Ramos (cell line): ENCODE data around the gene RIPOR3.
"Not testable (repeated sequence)": the region's sequence is repeated elsewhere in the genome, so short reads cannot be mapped to it uniquely, and the experiment has no call there.

Experiments
- in situ Hi-C: fragments of 300-500 bp; cut with MboI; formaldehyde crosslinking; loops from one replicate; pipeline ENCODE4 v1.14.3; 2022; ENCODE audit warnings: low sequenced_read_pairs; ENCODE audit not compliant: unreplicated experiment

RIPOR3 gene

DNA sequence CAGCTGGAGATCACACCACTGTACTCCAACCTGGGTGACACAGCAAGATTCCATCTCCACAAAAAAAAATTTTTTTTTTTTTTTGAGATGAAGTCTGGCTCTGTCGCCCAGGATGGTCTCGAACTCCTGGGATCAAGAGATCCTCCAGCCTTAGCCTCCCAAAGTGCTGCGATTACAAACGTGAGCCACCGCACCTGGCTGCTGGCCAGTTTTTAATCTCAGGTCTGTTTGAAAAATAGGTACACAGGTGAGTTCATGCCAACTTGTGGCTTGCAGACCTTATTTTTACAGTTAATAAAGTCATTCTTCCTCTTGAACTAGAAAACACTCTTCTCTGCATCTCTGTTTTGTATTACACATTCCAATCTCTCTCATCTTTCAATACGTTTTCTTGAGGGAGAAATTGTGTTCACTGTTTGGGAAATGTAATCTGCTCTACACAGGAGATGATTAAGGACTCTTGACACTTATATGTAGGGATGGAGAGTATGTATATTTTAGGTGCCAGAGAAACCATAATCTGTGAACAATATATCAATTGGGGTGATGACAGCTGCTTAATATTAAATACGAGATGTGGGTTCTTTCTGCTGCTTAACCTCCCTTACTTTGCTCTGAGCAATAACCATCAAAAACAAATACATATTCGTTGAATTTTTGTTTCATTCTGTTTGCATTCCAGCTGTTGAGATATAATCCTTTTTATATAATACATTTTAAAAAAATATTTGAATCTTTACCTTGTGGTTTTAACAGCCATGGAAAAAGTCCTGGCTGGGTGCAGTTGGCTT is 17.7 kb upstream of the RIPOR3 start:
- in situ Hi-C loops = no loop called here

DNA sequence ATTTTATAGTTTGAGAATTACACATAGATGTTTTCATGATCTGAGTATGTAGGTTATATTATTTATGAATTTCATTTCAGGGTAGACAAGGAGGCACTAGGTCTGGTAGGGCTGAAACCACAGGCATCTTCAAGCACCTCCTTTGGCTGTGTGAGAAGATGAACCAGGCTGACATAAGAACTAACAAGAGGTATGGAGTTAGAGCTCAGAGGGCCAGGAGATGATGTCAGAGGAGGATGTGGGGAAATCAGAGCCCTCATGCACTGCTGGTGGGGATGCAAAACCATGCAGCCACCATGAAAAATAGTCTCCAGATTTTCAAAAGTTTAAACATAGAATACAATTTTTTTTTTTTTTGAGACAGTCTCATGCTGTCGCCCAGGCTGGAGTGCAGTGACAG is 13.6 kb upstream of the RIPOR3 start:
- in situ Hi-C loops = no loop called here

DNA sequence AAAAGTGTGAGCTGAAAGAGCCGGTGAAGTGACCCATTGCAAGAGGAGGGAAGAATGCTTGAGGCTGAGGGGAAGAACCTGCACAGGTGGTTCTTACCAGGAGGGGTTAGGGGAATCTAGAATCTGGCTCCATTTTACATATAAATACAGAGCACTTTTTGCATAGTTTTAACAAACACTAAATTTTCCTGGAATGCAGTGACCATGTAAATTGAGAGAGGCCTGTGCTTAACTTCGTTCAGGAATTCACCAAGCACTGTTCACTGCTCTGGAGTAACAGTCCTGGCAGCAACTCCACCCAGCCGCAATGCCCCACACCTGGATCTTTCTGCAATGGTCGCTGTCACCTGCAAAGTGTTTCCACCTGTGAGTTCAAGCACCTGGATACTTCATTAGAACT is 13.2 kb upstream of the RIPOR3 start:
- in situ Hi-C loops = no loop called here

DNA sequence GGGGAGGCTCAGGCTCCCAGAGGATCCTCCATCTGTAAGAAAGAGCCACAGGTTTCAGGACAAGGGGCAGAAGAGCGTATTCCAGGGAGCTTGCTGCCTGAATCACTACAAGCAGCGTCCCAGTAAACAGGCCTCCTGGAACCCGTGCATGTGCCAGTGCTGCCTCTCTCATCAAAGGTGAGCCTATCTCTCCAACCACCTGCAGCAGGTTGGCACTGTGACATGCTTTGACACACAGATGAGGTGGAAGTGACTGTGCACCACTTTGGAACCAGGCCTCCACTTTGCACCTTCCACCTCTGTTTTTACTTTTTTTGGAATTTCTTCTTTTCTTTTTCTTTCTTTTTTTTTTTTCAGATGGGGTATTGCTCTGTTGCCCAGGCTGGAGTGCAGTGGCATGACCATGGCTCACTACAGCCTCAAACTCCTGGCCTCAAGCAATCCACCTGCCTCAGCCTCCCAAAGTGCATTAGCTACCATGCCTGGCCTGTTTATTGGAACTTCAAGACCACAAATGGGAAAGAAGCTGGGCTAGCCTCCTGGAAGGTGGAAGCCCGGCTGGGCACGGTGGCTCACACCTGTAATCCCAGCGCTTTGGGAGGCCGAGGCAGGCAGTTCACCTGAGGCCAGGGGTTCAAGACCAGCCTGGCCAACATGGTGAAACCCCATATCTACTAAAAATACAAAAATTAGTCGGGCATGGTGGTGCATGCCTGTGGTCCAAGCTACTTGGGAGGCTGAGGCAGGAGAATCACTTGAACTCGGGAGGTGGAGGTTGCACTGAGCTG is 12.5 kb upstream of the RIPOR3 start:
- in situ Hi-C loops = not testable (repeated sequence)

DNA sequence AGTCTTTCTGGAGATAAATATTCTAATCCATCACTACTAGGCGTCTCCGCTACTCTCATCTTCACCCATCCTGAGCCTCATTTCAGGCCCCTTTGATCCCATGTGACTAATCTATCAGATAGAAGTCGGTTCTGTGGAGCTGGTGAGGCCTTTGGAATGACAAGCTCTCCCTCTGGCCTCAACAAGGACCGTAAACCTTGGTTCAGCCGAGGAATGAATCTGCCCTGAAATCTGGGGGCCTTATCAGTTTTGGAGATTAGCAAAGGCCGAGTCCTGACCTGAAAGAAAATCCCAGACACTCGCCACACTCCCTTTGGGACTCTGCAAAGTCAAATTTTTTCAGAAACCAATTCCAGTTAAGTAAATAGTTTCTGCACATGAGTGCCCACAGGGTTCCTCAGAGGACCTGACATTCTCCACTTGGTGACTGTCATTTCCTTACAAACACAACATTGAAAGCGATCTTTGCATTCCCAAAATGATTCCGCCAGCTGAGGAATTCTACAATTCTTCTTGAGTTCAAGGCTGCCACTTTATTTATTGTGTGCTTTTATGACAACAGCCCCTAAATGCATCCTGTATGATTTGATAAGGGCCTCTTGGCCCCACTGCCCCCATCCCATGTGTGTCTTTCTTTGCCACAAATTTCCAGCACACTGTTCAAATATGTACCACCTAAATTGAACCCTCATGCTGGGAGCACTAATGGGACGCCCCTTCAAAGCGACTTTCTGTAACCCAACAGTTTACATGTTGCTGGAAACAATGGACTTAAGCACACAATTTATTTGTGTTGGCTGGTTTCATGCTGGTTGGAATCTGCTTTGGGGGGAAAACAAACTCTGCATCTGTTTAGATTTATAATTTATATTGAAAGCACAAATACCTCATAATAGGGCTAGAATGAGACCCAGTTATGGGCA is 10.0 kb upstream of the RIPOR3 start:
- in situ Hi-C loops = no loop called here

DNA sequence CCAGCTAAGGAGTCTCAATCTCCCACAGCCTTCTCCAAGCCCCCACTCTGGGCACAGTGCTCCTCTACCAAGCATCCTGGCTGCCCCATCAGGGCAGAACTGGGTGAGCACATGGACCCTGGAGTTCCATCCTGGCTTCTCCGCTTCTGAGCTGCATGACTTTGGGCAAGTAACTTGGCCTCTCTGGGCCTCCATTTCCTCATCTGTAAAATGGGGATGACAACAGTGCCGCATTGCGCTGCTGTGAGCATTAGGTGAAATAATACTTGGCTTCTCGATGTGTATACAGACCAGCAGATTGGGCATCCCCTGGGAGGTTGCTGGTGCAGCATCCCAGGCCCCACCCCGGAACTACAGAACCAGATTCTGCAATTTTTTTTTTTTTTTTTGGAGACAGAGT is 8.3 kb upstream of the RIPOR3 start:
- in situ Hi-C loops = no loop called here

DNA sequence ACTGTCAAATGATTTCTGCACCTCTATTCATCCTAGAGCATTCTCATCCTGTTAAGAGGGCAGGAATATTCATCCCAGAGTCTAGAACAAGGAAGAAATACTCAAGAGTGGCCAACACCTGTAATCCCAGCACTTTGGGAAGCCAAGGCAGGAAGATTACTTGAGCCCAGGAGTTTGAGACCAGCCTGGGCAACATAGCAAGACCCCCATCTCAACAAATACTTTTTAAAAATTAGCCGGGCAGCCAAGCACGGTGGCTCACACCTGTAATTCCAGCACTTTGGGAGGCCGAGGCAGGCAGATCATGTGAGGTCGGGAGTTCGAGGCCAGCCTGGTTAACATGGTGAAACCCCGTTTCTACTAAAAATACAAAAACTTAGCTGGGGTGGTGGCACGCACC is 6.9 kb upstream of the RIPOR3 start:
- in situ Hi-C loops = not testable (repeated sequence)

DNA sequence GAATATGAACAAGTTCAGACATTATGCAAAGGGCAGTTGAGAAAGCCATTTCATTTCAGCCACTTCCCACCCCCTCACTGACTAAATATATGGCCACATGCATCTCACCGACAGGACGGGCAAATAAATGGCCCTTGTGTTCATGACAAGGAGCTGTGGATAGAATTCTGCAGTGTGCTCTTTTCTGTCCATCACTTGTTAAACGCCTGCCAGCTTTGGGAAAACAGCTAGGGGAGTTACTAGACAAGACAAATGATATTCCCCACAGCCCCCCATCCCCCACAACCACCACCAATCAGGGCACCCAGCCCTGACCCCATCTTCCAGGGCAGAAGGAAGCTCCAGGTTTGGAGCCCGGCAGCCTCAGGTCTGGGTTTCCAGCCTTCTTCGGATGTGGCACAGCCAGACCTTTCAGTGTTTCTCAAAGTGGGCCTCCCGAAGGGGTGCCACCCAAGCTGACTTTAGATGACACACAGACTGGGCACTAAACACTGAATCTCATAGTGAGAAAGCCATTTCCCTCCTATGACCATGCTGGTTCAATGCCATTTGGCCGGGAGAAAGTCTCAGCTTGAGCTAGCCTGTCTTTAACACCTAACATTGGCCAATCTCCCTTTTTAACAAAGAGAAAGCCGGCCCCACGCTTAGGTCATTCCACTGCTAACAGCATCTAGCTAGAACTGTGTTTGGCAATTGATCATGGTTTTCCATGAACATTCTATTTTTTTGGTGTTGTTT is 4.0 kb upstream of the RIPOR3 start:
- in situ Hi-C loops = no loop called here

DNA sequence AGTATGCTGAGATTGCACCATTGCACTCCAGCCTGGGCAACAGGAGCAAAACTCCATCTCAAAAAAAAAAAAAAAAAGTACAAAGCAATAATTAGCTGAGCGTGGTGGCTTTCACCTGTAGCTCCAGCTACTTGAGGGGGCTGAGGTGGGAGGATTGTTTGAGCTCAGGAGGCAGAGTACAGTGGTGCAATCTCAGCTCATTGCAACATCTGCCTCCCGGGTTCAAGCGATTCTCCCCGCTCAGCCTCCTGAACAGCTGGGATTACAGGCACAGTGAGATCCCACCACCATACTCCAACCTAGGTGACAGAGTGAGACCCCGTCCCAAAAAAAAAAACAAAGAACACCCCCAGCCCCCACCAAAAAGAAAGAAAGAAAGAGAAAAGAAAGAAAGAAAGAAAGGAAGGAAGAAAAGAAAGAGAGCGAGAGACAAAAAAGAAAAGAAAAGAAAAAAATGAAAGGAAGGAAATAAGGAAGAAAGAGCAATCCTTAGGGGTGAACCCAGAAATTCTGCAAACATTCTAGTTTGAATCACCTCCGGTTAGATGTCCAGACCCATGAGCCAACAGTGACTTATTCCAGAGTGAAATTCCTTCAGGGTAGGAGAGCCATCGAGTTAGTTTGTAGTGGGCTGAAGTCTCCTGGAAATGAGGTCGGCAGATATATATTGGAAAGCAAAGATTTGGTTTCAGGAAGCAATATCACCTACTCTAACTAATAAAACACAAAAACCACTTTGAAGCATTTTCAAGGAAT is 3.2 kb upstream of the RIPOR3 start:
- in situ Hi-C loops = no loop called here

DNA sequence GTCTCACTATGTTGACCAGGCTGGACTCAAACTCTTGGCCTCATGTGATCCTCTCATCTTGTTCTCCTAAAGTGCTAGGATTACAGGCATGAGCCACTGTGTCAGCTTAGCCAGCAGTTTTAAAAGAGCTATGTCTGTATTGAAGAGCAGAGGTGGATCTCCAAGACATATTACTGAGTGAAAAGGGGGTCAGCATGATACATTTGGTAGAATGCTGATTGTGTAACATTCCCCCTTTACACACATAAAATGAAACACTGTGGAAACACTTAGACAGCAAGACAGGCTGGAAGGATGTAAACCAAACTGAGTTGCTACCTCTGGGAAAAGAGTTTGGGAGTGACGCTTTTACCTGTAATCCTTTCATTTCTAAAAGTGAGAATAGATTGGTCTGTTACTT is 1.7 kb upstream of the RIPOR3 start:
- in situ Hi-C loops = no loop called here

DNA sequence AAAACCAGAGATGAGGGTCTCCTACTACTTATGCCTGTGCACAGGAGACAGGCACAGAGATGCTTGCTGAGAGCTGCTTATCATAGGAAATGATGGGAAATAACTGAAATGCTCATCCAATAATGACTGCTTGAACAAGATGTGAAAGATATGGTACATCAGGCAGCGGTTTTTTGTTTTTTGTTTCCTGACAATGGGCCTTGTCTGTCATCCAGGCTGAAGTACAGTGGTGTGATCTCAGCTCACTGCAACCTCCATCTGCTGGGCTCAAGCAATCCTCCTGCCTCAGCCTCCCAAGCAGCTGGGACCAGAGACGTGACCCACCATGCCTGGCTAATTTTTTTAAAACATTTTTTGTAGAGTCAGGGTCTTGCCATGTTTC is 1.2 kb upstream of the RIPOR3 start:
- in situ Hi-C loops = no loop called here

DNA sequence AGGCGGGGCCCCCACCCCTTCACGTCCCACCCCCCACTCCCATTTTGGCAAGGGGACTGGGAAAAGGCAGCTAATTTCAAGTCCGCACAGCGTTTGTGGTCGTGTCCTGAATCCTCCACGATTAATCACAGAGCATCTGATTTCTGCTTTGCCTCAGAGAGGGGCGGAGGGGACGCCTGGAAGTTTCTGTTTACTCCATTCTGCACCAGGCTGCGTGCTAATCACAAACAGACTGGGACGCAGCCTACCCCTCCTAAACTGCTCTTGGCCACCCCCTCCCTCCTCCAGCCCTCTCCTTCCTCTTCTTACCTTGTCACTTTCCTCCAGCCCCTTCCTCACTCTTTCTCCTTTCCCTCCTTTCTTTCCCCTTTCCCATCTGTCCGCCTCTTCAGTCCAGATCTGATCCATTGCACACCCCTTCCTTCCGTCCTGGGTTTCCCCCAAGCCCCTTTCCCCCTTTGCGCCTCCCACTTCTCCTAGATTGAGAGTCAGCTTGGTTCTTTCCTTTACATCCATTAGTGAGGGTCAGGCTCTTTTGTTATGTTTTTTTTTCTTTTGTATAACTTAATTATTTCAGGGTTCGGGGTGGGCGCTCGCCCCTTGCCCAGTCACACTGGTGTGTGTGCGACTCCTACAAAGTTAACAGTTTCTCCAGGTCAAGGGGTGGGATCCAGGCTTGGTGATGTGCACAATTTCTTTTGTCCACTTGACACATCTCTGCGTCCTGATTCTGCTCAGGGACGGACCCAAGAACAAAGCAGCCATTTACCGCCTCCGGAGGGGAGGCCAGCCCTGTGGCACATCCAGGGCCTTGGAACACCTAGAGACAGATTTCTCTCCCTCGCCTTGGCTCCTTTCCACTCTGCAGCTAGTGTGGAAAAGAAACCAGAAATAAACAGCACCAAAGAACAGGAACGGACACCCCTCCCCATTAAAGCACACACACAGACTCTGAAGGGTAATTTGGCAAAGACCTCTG is 520 bp upstream of the RIPOR3 start:
- in situ Hi-C loops = no loop called here

DNA sequence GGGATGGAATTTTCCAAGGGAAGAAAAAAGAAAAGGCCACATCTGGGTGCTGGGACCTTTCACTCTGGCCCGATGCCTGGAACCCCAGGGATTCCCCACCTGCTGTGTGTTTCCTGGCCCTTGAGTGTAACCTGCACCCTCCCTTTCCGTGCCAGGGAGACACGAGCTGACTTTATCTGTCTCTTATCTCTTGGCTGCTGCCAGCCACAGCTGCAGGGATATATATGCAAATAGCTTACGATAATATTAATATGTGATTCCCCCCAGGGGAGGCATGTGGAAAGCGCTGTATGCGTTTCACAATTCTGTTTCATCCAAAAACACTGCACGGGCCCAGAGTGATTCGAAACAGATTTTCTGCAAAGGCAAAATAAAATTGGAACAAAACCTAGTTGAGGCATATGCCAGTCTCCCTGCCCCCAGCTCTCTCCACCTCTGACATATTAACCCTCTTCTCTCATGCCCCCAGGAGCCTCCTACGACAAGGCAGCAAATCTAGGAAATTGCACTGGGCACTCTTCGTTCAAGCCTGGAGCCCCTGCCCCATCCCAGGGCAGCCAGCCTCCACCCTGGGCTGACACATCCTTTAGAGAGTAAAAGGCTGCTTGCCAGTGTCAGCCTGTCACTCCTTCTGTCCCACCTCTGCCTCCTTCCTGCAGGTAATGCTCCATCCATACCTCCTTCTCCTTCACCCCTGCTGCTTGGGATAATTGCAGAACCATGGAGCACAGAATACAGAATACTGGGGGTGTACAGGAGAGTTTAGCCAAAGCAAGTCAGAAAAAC is 1.3 kb downstream of the RIPOR3 start:
- in situ Hi-C loops = no loop called here

DNA sequence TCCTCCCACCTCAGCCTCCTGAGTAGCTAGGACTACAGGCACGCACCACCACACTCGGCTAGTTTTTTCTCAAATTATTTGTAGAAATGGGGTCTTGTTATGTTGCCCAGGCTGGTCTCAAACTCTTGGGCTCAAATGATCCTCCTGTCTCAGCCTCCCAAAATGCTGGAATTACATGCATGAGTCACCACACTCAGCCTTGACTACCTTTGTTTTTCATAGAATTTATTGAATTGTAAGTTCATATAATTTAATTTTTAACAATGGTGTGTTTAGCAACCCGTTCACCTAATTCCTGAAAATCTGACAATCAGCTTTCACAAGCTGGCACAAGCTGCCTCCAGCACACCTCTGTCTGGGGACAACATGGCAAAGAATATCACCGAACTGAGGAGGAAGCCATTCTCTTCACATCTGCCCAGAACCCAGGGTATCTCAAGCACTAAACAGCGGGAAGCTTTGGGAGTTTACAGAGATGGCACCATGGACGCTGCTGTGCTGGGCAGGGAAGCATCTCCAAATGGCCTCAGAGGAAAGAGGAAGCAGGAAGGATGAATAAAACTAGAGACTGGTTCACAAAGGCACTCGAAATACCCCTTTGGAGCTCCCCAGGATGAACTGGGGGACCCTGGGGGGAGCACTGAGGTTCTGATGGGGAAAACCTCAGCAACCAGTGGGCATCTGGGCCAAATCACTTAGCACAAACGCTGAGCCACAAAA is 2.9 kb downstream of the RIPOR3 start:
- in situ Hi-C loops = no loop called here

DNA sequence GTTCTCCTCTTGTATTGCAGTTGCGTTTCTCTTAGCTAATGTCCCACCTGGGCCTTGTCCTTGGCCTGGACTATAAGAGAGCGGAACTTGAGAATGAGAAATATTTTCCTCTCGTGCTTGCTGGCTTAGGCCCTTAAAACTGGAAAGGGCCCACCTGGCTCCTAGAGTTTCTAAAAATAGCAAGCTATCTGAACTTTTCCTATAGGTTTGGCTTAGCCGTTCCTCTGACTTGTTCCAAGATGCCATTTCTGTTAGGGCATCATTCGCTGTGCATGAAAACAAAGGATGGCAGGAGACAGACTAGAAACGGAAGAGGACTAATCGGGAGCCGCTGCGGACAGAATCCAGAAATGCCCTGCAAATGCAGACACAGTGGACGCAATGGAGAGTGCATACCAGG is 4.5 kb downstream of the RIPOR3 start:
- in situ Hi-C loops = no loop called here

DNA sequence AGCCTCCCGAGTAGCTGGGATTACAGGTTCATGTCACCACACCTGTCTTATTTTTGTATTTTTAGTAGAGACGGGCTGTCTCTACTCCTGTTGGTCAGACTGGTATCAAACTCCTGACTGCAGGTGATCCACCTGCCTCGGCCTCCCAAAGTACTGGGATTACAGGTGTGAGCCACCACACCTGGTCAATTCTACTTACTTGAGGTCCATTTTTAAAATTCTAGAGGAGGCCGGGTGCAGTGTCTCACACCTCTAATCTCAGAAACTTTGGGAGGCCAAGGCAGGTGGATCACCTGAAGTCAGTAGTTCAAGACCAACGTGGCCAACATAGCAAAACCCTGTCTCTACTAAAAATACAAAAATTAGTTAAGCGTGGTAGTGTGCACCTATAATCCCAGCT is 7.8 kb downstream of the RIPOR3 start:
- in situ Hi-C loops = no loop called here
